Middle frontal gyrus (tissue), 1 donor: ENCODE data around the gene RPTN.
"Not testable (repeated sequence)": the region's sequence is repeated elsewhere in the genome, so short reads cannot be mapped to it uniquely, and the experiment has no call there.

Source experiments
- DNase-seq: peaks from one replicate; pipeline ENCODE4 v3.0.0-alpha.2; 2015; ENCODE audit warnings: low spot score; ENCODE audit errors: extremely low spot score

RPTN gene

GRCh38 chr1:152166966-152167365, 7.9 kb upstream of the RPTN start:
- DNase-seq = no peak

DNA sequence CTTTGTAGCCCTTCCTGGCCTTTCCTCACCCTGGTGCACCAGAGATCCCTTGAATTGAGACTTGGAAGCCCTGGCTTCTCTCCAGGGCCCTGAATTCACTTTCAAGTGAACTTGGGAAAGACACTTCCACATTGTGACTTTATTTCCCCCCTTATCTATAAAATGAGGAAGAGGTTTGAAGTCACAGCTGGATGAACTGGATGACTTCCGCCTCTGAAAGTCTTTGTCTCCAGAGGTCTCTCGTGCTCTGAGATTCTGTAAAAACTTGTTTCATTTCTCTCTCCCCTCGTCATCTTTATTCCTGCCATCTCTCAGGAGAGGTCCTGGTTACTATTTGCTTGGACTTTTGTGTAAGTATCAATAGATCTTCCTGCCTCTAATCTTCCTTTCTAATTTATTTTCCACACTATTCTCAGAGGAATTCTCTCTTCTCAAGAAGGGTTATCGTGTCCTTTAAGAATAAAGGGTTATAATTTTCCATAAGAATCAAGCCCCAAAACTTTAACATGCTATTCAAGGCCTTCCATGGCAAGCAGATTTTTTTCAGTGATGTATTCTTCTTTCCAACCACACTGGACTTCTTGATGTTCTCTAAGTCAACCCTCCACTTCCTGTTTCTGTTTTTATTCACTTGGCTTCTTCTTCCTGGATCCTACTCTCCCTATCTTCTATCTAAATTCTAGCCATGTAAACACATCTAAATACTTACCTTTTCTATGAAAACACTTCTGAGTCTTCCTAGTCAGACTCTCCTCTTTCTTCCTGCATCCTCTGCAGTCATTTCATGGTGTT, 6.5 kb upstream of the RPTN start:
- DNase-seq = no peak

DNA sequence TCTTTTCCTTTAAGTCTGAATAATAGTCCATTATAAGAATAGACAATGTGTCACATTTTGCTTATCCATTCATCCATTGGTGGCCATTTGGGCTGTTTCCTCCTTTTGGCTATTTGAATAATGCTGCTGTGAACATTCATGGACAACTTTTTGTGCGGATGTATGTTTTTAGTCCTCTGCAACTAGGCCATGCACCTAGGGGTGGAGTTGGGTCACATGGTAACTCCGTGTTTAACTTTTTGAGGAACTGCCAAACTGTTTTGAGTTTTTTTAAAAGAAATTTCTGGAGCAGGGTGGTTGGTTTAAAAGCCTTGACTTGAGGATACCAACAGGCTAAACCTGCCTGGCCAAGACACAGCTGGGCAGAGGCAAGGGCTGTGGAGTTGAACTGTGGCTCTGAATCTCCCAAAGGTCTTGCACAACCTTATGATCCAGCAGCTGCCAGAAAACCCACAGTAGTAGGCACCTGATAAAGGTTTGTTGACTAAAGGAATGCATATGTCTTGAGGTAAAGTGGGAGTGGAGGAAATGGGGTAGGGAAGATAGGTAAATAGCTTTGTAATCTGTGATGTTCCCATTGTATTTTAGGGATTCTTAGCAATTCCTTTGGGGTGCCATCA, 5.6 kb upstream of the RPTN start:
- DNase-seq = no peak

DNA sequence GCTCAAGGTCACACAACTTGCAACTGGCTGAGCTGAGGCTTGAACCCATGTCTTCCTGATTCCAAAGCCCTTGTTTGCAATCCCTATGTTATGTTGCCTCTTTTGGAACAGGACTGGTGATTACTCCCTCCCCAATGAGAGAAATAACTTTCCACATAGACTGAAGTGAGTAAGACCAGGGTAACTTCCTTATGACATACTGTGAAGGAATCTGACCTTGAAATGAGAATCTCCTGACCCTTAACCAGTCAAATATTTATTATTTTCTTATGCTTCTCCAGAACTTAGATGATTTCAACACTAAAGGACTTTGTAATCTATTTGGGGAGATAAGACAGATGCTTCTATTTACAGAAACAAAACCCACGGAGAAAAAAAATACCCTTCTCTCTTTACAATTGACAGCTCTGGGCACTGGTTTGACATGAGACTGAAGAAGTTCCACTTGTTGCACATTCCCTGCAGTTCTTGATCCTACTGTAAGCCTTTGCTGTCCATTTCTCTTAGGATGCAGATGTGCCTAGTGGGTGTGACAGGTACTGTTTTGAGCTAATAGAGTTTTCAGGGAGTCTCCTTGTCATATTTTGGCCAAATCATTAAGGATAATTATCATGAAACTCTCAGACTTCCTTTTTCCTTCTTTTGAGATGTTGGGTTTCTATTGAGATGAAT, 3.9 kb upstream of the RPTN start:
- no peak for DNase-seq

DNA sequence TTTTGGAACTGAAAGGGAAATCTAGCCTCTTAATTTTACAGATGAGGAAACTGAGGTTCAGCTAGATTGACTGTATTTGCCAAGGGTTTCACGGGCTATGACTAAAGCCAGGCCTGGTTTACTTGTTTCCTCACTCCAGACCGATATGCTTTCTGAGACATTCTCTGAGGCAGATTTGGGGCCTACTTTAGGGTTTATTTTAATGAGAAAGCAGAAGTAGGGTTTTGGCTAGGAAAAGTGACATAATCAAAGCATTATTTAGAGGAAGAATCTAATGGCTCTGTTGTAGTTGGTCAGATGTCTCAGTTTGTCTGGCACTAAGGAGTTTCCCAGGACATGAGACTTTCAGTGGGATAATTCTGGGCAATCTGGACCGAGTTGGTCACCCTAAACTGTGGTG, 1.5 kb upstream of the RPTN start:
- DNase-seq = no peak

- no peak for DNase-seq
Observed at GRCh38 chr1:152153996-152154395, 5.0 kb downstream of the RPTN start.

- DNase-seq = no peak
Observed at GRCh38 chr1:152151646-152152045, 7.4 kb downstream of the RPTN start.

DNA sequence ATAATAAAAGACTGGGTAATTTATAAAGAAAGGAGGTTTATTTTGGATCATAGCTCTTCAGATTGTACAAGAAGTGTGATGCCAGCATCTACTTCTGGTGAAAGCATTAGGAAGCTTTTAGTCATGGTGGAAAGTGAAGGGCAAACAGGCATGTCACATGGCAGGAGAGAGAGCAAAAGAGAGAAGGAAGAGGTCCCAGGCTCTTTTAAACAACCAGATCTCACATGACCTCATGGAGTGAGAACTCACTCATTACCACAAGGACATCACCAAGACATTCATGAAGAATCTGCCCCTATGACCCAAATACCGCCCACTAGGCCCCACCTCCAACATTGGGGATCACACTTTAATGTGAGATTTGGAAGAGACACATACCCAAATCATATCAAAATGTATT, 10.0 kb downstream of the RPTN start:
- no peak for DNase-seq

- DNase-seq = no peak
Observed at GRCh38 chr1:152148051-152148450, 11.0 kb downstream of the RPTN start.

GRCh38 chr1:152145769-152146168, 13.3 kb downstream of the RPTN start:
- DNase-seq = no peak

DNA sequence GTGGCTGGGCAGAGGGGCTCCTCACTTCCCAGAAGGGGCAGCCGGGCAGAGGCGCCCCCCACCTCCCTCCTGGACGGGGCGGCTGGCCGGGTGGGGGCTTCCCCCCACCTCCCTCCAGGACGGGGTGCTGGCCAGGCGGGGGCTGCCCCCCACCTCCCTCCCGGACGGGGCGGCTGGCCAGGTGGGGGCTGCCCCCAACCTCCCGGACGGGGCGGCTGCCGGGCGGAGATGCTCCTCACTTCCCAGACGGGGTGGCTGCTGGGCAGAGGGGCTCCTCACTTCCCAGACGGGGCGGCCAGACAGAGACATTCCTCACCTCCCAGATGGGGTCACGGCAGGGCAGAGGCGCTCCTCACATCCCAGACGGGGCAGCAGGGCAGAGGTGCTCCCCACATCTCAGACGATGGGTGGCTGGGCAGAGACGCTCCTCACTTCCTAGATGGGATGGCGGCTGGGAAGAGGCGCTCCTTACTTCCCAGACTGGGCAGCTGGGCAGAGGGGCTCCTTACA, 14.3 kb downstream of the RPTN start:
- not testable (repeated sequence) for DNase-seq

GRCh38 chr1:152143150-152143887, 15.7 kb downstream of the RPTN start:
- no peak for DNase-seq

DNA sequence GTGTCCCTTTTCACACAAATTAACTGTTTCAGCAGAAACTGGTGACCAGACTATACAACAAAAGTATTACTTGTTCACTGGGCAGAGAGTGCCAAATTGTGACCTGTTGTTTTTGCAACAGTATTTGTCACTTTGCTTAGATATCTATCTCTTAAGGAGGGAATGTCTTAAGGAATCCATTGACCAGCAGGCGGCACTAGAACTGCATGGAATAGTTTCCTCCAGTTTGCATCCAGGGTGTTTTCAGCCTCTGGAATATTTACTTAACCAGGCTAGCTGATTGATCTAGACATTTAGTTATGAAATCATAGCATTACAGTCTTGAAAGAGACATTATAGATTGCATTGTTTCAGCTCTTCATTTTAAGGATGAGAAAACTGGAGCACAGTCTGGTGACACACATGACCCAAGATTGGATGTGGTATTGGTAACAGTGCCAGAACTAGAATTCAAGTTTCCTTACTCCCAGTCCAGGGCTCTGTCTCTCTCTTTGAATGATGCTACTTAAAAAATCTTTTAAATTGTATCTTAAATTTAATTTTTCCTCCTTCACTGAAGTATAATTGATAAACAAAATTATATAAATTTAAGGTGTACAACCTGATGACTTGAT, 16.9 kb downstream of the RPTN start:
- peak; percentile 28 for DNase-seq

- DNase-seq = no peak
Observed at GRCh38 chr1:152137215-152137614, 21.8 kb downstream of the RPTN start.

DNA sequence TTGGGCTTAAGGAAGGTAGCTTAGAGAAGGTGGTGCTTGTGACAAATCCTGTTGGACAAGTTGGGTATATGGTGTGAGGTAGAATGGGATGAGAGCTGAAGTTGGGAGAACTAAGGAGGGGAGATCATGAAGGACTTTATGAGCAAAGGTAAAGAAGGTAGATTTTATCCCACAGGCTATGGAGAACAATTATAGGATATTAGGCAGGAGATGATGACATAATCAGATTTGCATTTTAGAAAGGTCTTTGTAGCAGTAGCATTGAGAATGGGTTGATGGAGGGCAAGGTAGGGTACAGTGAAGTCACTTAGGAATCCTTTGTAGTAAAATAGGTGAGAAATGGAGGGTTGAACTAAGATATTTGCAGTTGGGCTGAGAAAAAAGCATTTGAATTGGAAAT, 28.8 kb downstream of the RPTN start:
- no peak for DNase-seq

DNA sequence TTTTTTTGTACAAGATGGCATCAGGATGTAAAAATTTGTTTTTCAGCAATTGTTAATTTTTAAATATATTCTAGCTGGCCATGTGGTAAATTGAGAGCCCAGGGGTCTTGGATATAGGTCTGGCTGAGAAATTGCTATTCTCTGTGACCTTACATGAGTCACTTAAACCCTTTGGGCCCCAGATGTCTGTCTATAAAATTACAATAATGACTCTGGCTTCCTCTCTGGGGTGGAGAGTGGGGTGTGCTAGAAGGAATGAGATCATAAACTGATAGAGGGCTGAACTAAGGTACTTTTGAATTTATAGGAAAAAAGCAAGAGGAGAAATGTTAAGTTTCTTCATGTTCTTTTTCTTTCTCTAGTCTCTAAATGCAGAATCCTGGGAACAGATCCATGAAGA, 31.4 kb downstream of the RPTN start:
- no peak for DNase-seq

DNA sequence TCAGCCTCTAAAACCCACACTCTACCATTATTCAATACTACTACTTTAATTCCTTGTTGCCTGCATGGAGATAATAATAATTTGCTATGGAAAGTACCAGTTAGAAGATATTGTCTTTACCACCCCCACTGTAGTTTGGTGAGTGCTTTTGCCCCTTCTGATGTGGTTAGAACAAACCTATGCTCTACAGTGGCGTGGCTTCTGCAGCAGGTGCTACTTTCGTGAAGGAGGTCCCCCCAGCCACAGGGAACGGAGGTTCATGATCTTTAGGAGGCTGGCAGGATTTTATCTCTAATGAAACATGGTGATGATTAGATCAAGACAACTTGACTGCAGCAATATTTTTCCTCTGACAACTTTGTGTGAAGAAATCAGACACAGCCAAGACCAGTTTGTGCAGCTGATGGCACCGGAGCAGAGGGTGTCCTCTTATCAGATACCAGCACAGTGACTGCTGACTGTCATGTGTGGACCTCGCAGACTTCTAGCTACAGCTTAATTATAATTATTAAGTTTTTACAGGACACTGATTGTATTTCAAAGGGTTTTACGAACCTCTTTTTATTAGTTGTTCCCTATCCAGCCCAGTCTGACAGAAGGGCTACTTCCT, 33.1 kb downstream of the RPTN start:
- DNase-seq = no peak

DNA sequence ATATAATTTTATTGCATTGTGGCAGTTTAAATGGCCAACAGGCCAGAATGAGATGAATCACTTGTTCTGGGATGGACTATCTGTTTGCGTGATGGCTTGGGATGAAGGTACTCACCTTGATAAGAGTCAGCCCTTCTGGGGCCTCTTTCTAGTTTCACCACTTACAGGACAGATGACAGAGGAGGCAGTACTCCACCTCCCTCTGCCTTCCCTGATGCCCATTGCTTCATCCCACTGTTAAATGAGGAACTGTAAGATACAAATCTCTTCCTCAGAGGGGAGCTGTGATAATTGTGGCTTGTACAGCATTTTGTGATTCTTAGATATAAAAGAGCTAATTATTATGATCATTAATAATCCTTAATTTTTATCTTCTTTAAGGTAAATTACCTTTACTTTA, 40.1 kb downstream of the RPTN start:
- no peak for DNase-seq

- DNase-seq = no peak
Observed at GRCh38 chr1:152115344-152115743, 43.7 kb downstream of the RPTN start, which contains the start of gene TCHH. TSS of gene TCHH (minus strand) at chr1:152115444. CDS start at chr1:152114080, 1,364 bp downstream.

- no peak for DNase-seq
Observed at GRCh38 chr1:152112885-152113432, 46.1 kb downstream of the RPTN start.
